Lung microvascular endothelial cell (primary cell): ENCODE results near the gene PTPN13. TPM values are rescaled to one million over a fixed set of nuclear protein-coding genes. Genes with fewer than 3 reads are reported as not detected.

Experiments used
- DNase-seq, 2 donors: peaks; one replicate each; pipeline versions ENCODE4 v3.0.0 to v3.0.0-alpha.2; 2010; ENCODE audit warnings: low read depth in 2 of 2
- total RNA-seq: library from RNA; depleted of rRNA; stranded (reverse); fragments of >200 nt; gene quantifications from 2 replicates; pipeline ENCODE4 v1.2.1, GENCODE V29; 2014

The PTPN13 gene
- total RNA-seq, 1 donor from 2014 or later = 0.20 TPM

GRCh38 chr4:86592553-86593249 is 1.4 kb upstream of the PTPN13 start:
- no peak for DNase-seq

GRCh38 chr4:86594559-86595425 is 677 bp downstream of the PTPN13 start:
- peak; percentile 2 to 7 for DNase-seq

- DNase-seq = no peak
These were observed 1.3 kb downstream of the PTPN13 start for GRCh38 chr4:86595426-86595805.

GRCh38 chr4:86596807-86597206 is 2.7 kb downstream of the PTPN13 start:
- DNase-seq = no peak

- no peak for DNase-seq
These were observed 6.0 kb downstream of the PTPN13 start for GRCh38 chr4:86600007-86600653.

- DNase-seq = no peak
These were observed 9.3 kb downstream of the PTPN13 start for GRCh38 chr4:86603311-86603885.

GRCh38 chr4:86606809-86607208 is 12.7 kb downstream of the PTPN13 start:
- DNase-seq = no peak

- DNase-seq = no peak
These were observed 14.8 kb downstream of the PTPN13 start for GRCh38 chr4:86608757-86609375.

GRCh38 chr4:86611757-86612156 is 17.6 kb downstream of the PTPN13 start:
- no peak for DNase-seq

GRCh38 chr4:86613734-86614133 is 19.6 kb downstream of the PTPN13 start:
- no peak for DNase-seq

- DNase-seq = no peak
These were observed 20.8 kb downstream of the PTPN13 start for GRCh38 chr4:86614865-86615264.

GRCh38 chr4:86615501-86615900 is 21.4 kb downstream of the PTPN13 start:
- DNase-seq = no peak

- no peak for DNase-seq
These were observed 25.5 kb downstream of the PTPN13 start for GRCh38 chr4:86619656-86620055.

- DNase-seq = no peak
These were observed 27.3 kb downstream of the PTPN13 start for GRCh38 chr4:86621435-86621834.

GRCh38 chr4:86626066-86626465 is 32.0 kb downstream of the PTPN13 start:
- no peak for DNase-seq

- no peak for DNase-seq
These were observed 33.5 kb downstream of the PTPN13 start for GRCh38 chr4:86627462-86628135.

- no peak for DNase-seq
These were observed 36.5 kb downstream of the PTPN13 start for GRCh38 chr4:86630629-86631028.

- no peak for DNase-seq
These were observed 37.1 kb downstream of the PTPN13 start for GRCh38 chr4:86631166-86631565.

GRCh38 chr4:86633854-86634253 is 39.7 kb downstream of the PTPN13 start:
- no peak for DNase-seq

GRCh38 chr4:86640469-86640868 is 46.4 kb downstream of the PTPN13 start:
- no peak for DNase-seq

GRCh38 chr4:86641516-86642090 is 47.5 kb downstream of the PTPN13 start:
- DNase-seq = no peak
